Stimulated activated CD8-positive, alpha-beta memory T cell treated with anti-CD3 and anti-CD28 coated beads, Interleukin-15, amount 100 ng/mL, for 4 hours (primary cell): Measurements from ENCODE around the gene ABCF2.
A peak's percentile ranks its signal among the peaks of the same experiment; 100 is the strongest.

Source experiments
- DNase-seq, 2 donors: peaks; one replicate each; pipeline ENCODE4 v3.0.0-alpha.2; 2020; ENCODE audit warnings: low read depth in 2 of 2

Gene ABCF2

GRCh38 chr7:151174246-151175046, 52.6 kb downstream of the ABCF2 start:
- DNase-seq: no peak

GRCh38 chr7:151173386-151174245, 53.4 kb downstream of the ABCF2 start:
- no peak for DNase-seq

GRCh38 chr7:151172273-151173141, 54.5 kb downstream of the ABCF2 start:
- DNase-seq: peak; percentile 41 to 54

GRCh38 chr7:151168787-151169162, 58.2 kb downstream of the ABCF2 start:
- DNase-seq: no peak

GRCh38 chr7:151168003-151168786, 58.8 kb downstream of the ABCF2 start:
- peak in 1 of 2 donors; percentile 32 for DNase-seq

GRCh38 chr7:151167197-151167961, 59.6 kb downstream of the ABCF2 start, which contains the start of gene GBX1:
GBX1 (minus strand) TSS chr7:151167694; CDS start chr7:151167548, 146 bp downstream.
- DNase-seq: no peak

- DNase-seq: no peak
These were observed 60.3 kb downstream of the ABCF2 start for GRCh38 chr7:151166629-151167196.
